T-helper 1 cell treated with Interleukin-12 subunit alpha and Interleukin-12 subunit beta and Interleukin-4 antibody, amounts not matched to agents 30 μg/mL and 1 μg/mL, for 36 hours (primary cell): ENCODE measurements around the gene ELMO1.

ENCODE experiments used
- H3K27ac Mint-ChIP-seq: one replicate; pipeline ENCODE4 v1.8.0; 2021; ENCODE audit warnings: mild to moderate bottlenecking, mixed read lengths
- H3K27me3 Mint-ChIP-seq: one replicate; pipeline ENCODE4 v1.8.0; 2021; ENCODE audit warnings: low read depth, mixed read lengths
- H3K36me3 Mint-ChIP-seq: one replicate; pipeline ENCODE4 v1.8.0; 2021; ENCODE audit warnings: low read depth, mixed read lengths
- H3K4me1 Mint-ChIP-seq: one replicate; pipeline ENCODE4 v1.8.0; 2021; ENCODE audit warnings: low read depth, mixed read lengths
- H3K4me3 Mint-ChIP-seq: one replicate; pipeline ENCODE4 v1.8.0; 2021; ENCODE audit warnings: mild to moderate bottlenecking, moderate library complexity, mixed read lengths
- H3K9me3 Mint-ChIP-seq: one replicate; pipeline ENCODE4 v1.8.0; 2021; ENCODE audit warnings: mixed read lengths

ELMO1 gene

DNA sequence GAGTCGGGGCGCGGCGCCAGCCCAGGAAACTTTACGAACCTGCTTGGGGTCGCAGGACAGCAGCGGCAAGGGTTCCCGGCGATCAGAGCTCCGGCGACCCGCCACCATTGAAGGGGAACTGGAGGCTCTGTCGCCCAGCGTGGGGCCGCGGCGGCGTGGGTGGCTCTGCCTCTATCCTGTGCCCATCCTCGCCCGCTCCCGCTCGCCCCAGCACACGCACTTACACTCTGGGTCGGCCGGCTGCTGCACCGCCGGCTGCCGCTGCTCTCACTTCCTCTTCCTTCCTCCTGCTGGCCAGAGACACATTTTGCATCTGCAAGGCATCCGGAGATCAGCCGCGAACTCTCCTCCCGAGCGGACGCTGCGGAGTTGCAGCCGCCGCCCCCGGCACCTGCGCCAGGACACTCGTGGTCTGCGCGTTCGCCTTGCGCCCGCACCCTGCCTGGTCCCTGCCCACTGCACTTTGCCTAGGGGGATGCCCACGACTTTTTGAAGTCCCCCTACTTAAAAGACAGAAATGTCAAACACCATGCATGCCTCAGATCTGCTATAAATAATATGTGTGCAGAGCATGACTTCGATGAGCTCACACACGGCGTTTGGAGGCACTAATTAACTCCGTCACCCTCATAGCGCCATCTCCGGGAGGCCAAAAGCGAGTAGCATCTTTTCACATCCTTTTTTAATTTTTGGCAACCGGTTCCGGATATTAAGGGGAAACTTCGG is at the start of gene ELMO1:
Gene ELMO1 (minus strand): TSS at position 229 of the 726 bp plus-strand sequence. CDS start 106,174 bp downstream, outside the sequence.
- H3K27ac Mint-ChIP-seq, result peak within 1 kb of the TSS; percentile 99
- H3K9me3 Mint-ChIP-seq, result no peaks in the 10 kb centered on the region
- peak within 1 kb of the TSS; percentile 100 for H3K4me3 Mint-ChIP-seq
- peaks cover 7% of the 10 kb centered on the region for H3K27me3 Mint-ChIP-seq
- peaks cover 14% of the 10 kb centered on the region for H3K36me3 Mint-ChIP-seq
- H3K4me1 Mint-ChIP-seq, result peaks cover 50% of the 10 kb centered on the region

DNA sequence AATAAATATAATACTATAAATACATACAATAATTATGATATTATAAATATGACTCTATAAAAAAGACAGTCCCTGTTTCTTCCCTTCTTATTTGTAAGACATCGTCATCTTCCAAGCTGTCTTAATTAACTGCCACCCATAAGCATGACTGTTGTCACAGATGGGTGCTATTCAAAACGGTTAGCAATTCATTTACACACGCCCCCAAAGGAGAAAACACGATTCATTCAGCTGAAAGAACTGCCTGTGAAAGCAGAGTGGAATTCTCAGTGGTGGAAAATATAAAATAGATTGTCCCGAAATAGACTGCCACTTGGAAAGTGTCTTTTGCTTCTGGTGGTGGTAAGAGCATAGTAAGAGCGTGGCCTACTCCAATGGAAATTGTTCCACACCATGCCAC is 48.9 kb upstream of the ELMO1 start:
- Mint-ChIP-seq H3K9me3 (no peaks in the 10 kb centered on the region), H3K4me3 (no peak overlapping the region), H3K36me3 (no peaks in the 10 kb centered on the region), H3K27ac (no peak overlapping the region), H3K4me1 (peaks cover 4% of the 10 kb centered on the region), H3K27me3 (no peaks in the 10 kb centered on the region)

GRCh38 chr7:37495574-37496184 is 47.0 kb upstream of the ELMO1 start:
- H3K27me3 Mint-ChIP-seq, result no peaks in the 10 kb centered on the region
- peaks cover 4% of the 10 kb centered on the region for H3K4me1 Mint-ChIP-seq
- no peak overlapping the region for H3K4me3 Mint-ChIP-seq
- H3K27ac Mint-ChIP-seq, result no peak overlapping the region
- H3K36me3 Mint-ChIP-seq, result no peaks in the 10 kb centered on the region
- no peaks in the 10 kb centered on the region for H3K9me3 Mint-ChIP-seq

DNA sequence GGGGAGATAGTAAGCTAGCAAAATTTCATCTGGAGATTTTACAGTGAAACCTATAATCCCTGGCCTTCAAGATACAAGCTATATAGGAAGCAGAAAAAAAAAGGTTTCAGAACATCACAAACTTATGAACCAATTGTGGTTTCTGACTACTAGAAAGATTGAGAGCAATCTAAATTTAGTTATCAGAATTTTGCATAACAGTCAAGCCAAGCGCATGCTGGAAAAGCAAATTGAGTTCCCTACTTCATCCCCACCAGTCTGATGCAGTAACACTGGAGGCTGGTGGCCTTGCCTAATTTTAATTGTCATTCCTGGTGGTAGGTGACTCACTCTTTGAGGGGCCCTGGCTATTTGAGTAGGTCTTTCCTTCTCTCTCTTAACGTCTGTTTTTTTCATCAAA is 46.3 kb upstream of the ELMO1 start:
- Mint-ChIP-seq H3K9me3 (no peaks in the 10 kb centered on the region), H3K4me3 (no peak overlapping the region), H3K27ac (no peak overlapping the region), H3K36me3 (no peaks in the 10 kb centered on the region), H3K4me1 (peaks cover 4% of the 10 kb centered on the region), H3K27me3 (no peaks in the 10 kb centered on the region)

- Mint-ChIP-seq H3K27ac (no peak overlapping the region), H3K27me3 (no peaks in the 10 kb centered on the region), H3K4me3 (no peak overlapping the region), H3K9me3 (no peaks in the 10 kb centered on the region), H3K4me1 (peaks cover 4% of the 10 kb centered on the region), H3K36me3 (no peaks in the 10 kb centered on the region)
These were observed 45.1 kb upstream of the ELMO1 start for GRCh38 chr7:37493810-37494209.

DNA sequence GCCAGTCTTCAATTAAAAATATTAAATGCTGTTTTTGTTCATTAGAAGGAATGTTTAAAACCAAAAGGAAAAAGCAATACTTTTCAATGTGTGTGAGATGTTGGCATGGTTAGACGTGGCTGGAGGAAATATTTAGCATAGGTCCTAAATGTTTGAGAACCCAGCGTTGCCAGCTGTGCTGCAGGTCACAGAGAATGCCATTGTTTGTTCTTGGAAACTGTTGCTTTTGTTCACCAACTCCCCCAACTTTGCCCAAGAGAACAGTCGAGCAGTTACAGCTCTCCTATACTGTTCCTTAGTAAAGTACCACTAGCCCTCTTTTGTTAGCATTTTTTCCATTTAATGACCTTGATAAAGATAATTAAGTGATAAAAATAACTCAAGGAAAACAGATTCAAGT is 44.5 kb upstream of the ELMO1 start:
- Mint-ChIP-seq H3K9me3 (peaks cover 4% of the 10 kb centered on the region), H3K4me3 (no peak overlapping the region), H3K36me3 (peaks cover 4% of the 10 kb centered on the region), H3K27ac (no peak overlapping the region), H3K4me1 (peaks cover 4% of the 10 kb centered on the region), H3K27me3 (no peaks in the 10 kb centered on the region)

- Mint-ChIP-seq H3K9me3 (peaks cover 6% of the 10 kb centered on the region), H3K4me1 (peaks cover 4% of the 10 kb centered on the region), H3K27me3 (no peaks in the 10 kb centered on the region), H3K27ac (no peak overlapping the region), H3K4me3 (no peak overlapping the region), H3K36me3 (peaks cover 5% of the 10 kb centered on the region)
These were observed 43.4 kb upstream of the ELMO1 start for GRCh38 chr7:37491919-37492694.

- no peak overlapping the region for H3K27ac Mint-ChIP-seq
- peaks cover under 1% of the 10 kb centered on the region for H3K4me1 Mint-ChIP-seq
- no peak overlapping the region for H3K4me3 Mint-ChIP-seq
These were observed 41.0 kb upstream of the ELMO1 start for GRCh38 chr7:37489703-37490102.

GRCh38 chr7:37488163-37488764 is 39.6 kb upstream of the ELMO1 start:
- Mint-ChIP-seq H3K27ac (no peak overlapping the region), H3K4me3 (no peak overlapping the region), H3K9me3 (peaks cover 6% of the 10 kb centered on the region), H3K36me3 (peaks cover 5% of the 10 kb centered on the region), H3K27me3 (no peaks in the 10 kb centered on the region), H3K4me1 (no peaks in the 10 kb centered on the region)

More at GRCh38 chr7:37489703-37490102, 41.0 kb upstream of the ELMO1 start:
- H3K27me3 Mint-ChIP-seq, result no peaks in the 10 kb centered on the region
- H3K9me3 Mint-ChIP-seq, result peaks cover 6% of the 10 kb centered on the region
- peaks cover 5% of the 10 kb centered on the region for H3K36me3 Mint-ChIP-seq

- Mint-ChIP-seq H3K27me3 (peaks cover 19% of the 10 kb centered on the region), H3K36me3 (peaks cover 5% of the 10 kb centered on the region), H3K9me3 (peaks cover 6% of the 10 kb centered on the region), H3K27ac (no peak overlapping the region), H3K4me3 (no peak overlapping the region), H3K4me1 (no peaks in the 10 kb centered on the region)
These were observed 35.9 kb upstream of the ELMO1 start for GRCh38 chr7:37484426-37485073.

- peaks cover 26% of the 10 kb centered on the region for H3K27me3 Mint-ChIP-seq
- H3K27ac Mint-ChIP-seq, result no peak overlapping the region
- H3K4me3 Mint-ChIP-seq, result no peak overlapping the region
- H3K36me3 Mint-ChIP-seq, result peaks cover 5% of the 10 kb centered on the region
- H3K4me1 Mint-ChIP-seq, result no peaks in the 10 kb centered on the region
- peaks cover 10% of the 10 kb centered on the region for H3K9me3 Mint-ChIP-seq
These were observed 35.0 kb upstream of the ELMO1 start for GRCh38 chr7:37483627-37484026.

GRCh38 chr7:37482953-37483352 is 34.3 kb upstream of the ELMO1 start:
- Mint-ChIP-seq H3K27me3 (peaks cover 33% of the 10 kb centered on the region), H3K4me1 (no peaks in the 10 kb centered on the region)

DNA sequence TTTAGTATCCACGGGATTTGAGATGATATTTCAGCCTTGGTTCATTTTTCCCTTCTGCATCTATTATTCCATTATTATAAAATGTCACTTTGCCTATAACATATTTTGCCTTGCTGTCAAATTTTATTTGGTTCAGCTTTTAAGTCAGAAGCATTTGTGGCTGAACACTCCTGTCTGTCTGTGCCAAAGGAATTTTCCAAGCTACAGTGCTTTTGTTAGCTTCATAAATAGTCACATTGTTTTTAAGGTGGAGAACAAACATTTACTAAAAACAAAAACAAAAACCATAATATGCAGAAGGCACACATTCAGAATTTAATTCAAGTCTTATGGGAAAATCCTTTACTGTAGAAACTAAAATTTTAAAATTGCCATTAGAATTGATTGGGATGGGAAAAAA is 33.8 kb upstream of the ELMO1 start:
- peaks cover 37% of the 10 kb centered on the region for H3K27me3 Mint-ChIP-seq
- H3K9me3 Mint-ChIP-seq, result peaks cover 4% of the 10 kb centered on the region
- H3K27ac Mint-ChIP-seq, result no peak overlapping the region
- no peaks in the 10 kb centered on the region for H3K36me3 Mint-ChIP-seq
- no peaks in the 10 kb centered on the region for H3K4me1 Mint-ChIP-seq
- no peak overlapping the region for H3K4me3 Mint-ChIP-seq

More at GRCh38 chr7:37482953-37483352, 34.3 kb upstream of the ELMO1 start:
- Mint-ChIP-seq H3K4me3 (no peak overlapping the region), H3K36me3 (no peaks in the 10 kb centered on the region), H3K9me3 (peaks cover 4% of the 10 kb centered on the region), H3K27ac (no peak overlapping the region)

DNA sequence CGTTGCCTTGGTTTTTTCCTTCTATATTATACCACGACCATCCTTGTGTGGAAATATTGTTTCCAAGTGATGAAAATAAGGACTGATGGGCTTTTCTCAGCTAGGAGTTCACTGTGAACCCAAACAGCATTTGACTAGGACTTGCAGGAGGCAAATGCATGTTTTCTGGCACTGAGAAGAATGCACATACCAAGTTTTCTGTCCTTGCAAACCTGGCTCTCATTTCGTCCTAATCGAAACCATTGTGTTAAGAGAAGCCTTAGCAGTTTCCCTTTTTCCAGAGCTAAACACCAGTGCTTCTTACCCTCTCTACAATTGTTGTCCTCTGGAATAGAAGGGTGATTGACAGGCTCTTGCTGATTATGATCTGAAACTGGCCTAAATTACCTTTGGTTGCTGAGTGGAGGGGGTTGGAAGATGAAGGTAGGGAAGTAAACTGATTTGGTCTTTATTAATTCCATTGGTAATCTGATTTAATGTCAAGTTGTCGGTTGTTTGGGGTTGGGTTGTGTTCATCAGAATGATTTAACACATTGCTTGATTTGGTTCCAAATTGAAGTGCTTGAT is 33.1 kb upstream of the ELMO1 start:
- Mint-ChIP-seq H3K27me3 (peaks cover 41% of the 10 kb centered on the region), H3K27ac (no peak overlapping the region), H3K4me1 (no peaks in the 10 kb centered on the region), H3K36me3 (no peaks in the 10 kb centered on the region), H3K9me3 (peaks cover 4% of the 10 kb centered on the region), H3K4me3 (no peak overlapping the region)
